Panc1 (cell line): ENCODE results near the gene NCOA3. TPM values are rescaled to one million over a fixed set of nuclear protein-coding genes. Genes with fewer than 3 reads are reported as not detected.

Source experiments
- ATAC-seq: fragments of 200-7000 bp; cut with Tn5 transposase; 2 replicates; pipeline ENCODE4 v1.9.1; 2020; ENCODE audit warnings: mild to moderate bottlenecking, moderate library complexity
- BruUV-seq: library from RNA; stranded (reverse); fragments of 400-500 nt; replicated peaks from 2 replicates; lab custom pipeline; 2021; lab: Mats Ljungman, UMichigan
- CTCF ChIA-PET: fragments of 300-600 bp; sonication (Branson Sonifier 250); formaldehyde crosslinking; loops from one replicate; lab custom pipeline; 2022; ENCODE audit warnings: antibody characterized with exemption; lab: Charles Lee
- POLR2A ChIA-PET: fragments of 300-600 bp; sonication (Branson Sonifier 250); formaldehyde crosslinking; loops from one replicate; lab custom pipeline; 2022; ENCODE audit warnings: antibody characterized with exemption; lab: Charles Lee
- DNase-seq: peaks from one replicate; pipeline ENCODE4 v3.0.0-alpha.2; 2010; ENCODE audit warnings: low read depth, low spot score
- H3K27ac ChIP-seq: 2 replicates; pipeline ENCODE4 v1.5.1; 2011; ENCODE audit warnings: mild to moderate bottlenecking, low read length, inconsistent platforms
- H3K27me3 ChIP-seq: fragments of 200-500 bp; sonication (Bioruptor generic); 2 replicates; pipeline ENCODE4 v1.6.0; 2014; ENCODE audit warnings: low read length, inconsistent platforms; ENCODE audit not compliant: control insufficient read depth, insufficient read depth
- H3K36me3 ChIP-seq: fragments of 200-500 bp; sonication (Bioruptor generic); 2 replicates; pipeline ENCODE4 v1.5.1; 2014; ENCODE audit warnings: inconsistent platforms, mild to moderate bottlenecking, low read length, moderate library complexity; ENCODE audit not compliant: control insufficient read depth, insufficient read depth
- H3K4me1 ChIP-seq: 2 replicates; pipeline ENCODE4 v1.5.1; 2011; ENCODE audit warnings: inconsistent platforms, mild to moderate bottlenecking, low read length, moderate library complexity; ENCODE audit not compliant: control insufficient read depth, insufficient read depth
- H3K4me3 ChIP-seq, 2 experiments: 2 replicates each; pipeline ENCODE4 v1.5.1; 2011 to 2012; ENCODE audit warnings: low read depth in 2 of 2, low read length in 2 of 2, mild to moderate bottlenecking in 2 of 2, inconsistent platforms in 1 of 2, moderate library complexity in 1 of 2
- H3K9me3 ChIP-seq: fragments of 200-500 bp; sonication (Bioruptor generic); 2 replicates; pipeline ENCODE4 v1.5.1; 2014; ENCODE audit warnings: low read depth, mild to moderate bottlenecking, inconsistent platforms, low read length, moderate library complexity; ENCODE audit not compliant: control insufficient read depth, insufficient read depth
- POLR2AphosphoS5 ChIP-seq: IDR thresholded peaks from 2 replicates; pipeline ENCODE4 v1.6.1; 2012; ENCODE audit warnings: mild to moderate bottlenecking, low read depth, low read length, moderate library complexity
- SIN3A ChIP-seq: IDR thresholded peaks from 2 replicates; pipeline ENCODE4 v1.6.1; 2012; ENCODE audit warnings: low read depth, mild to moderate bottlenecking, low read length, moderate library complexity, borderline replicate concordance; ENCODE audit not compliant: insufficient read depth
- TCF7L2 ChIP-seq: IDR thresholded peaks from 2 replicates; pipeline ENCODE4 v1.6.1; 2011; ENCODE audit warnings: mild to moderate bottlenecking, low read depth, low read length, inconsistent platforms
- in situ Hi-C: cut with HindIII; loops from 2 replicates; pipeline ENCODE4 v1.10.0; 2016; ENCODE audit warnings: low sequenced_read_pairs, low pct_unique_long_range_greater_than_20kb
- intact Hi-C: fragments of 100-400 bp; cut with micrococcal nuclease; formaldehyde crosslinking; loops from one replicate; pipeline ENCODE4 v1.10.0; 2022; ENCODE audit not compliant: unreplicated experiment
- total RNA-seq: library from RNA; stranded (reverse); gene quantifications from one replicate; pipeline ENCODE4 v1.2.1, GENCODE V29; 2021; ENCODE audit not compliant: unreplicated experiment
- TF ChIP-seq, protein P1 (sequence below): fragments of 450-650 bp; IDR thresholded peaks from 2 replicates; pipeline ENCODE4 v1.5.1; 2017; ENCODE audit warnings: mild to moderate bottlenecking
- TF ChIP-seq, protein P2 (sequence below), 2 experiments: IDR thresholded peaks; 2 replicates each; pipeline ENCODE4 v1.6.1; 2011 to 2012; ENCODE audit warnings: low read depth in 2 of 2, control low read depth in 1 of 2, low read length in 1 of 2, mild to moderate bottlenecking in 1 of 2, moderate library complexity in 1 of 2; ENCODE audit not compliant: insufficient read depth in 1 of 2

The NCOA3 gene
- total RNA-seq, 1 experiment from 2014 or later, result 47.7 TPM

DNA sequence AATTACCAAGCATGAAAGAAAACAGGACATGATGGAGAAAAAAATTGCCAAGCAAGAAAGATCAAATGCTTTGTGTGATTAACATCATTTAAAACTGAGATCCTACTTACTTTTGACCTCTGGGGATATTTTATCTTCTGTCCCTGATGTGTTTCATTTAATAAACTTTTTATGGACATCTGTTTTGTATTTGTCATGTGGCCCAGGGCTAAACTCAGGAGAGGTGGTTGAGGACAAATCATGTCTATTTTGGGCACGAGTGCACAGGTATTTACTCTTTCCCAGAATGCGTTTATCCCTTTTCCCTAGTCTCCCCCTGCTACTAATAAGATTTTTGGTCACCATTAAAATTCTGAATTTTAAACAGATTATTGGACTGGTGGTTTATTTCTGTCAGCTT is 128.2 kb downstream of the NCOA3 start:
- intact Hi-C loops (loop anchor here (10.0 kb wide), 3 partner anchors 125 to 425 kb away; partner anchors contain the start of gene NCOA3), in situ Hi-C loops (no loop called here)
- no peak overlapping the region for H3K4me3 ChIP-seq
- DNase-seq, result no peak
- ATAC-seq, result no peak
- H3K27me3 ChIP-seq, result no peaks in the 10 kb centered on the region
- TF ChIP-seq POLR2AphosphoS5 (no peak), TCF7L2 (no peak), SIN3A (no peak)
- TF ChIP-seq, protein P1, sequence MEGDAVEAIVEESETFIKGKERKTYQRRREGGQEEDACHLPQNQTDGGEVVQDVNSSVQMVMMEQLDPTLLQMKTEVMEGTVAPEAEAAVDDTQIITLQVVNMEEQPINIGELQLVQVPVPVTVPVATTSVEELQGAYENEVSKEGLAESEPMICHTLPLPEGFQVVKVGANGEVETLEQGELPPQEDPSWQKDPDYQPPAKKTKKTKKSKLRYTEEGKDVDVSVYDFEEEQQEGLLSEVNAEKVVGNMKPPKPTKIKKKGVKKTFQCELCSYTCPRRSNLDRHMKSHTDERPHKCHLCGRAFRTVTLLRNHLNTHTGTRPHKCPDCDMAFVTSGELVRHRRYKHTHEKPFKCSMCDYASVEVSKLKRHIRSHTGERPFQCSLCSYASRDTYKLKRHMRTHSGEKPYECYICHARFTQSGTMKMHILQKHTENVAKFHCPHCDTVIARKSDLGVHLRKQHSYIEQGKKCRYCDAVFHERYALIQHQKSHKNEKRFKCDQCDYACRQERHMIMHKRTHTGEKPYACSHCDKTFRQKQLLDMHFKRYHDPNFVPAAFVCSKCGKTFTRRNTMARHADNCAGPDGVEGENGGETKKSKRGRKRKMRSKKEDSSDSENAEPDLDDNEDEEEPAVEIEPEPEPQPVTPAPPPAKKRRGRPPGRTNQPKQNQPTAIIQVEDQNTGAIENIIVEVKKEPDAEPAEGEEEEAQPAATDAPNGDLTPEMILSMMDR, result no peak
- TF ChIP-seq, protein P2, sequence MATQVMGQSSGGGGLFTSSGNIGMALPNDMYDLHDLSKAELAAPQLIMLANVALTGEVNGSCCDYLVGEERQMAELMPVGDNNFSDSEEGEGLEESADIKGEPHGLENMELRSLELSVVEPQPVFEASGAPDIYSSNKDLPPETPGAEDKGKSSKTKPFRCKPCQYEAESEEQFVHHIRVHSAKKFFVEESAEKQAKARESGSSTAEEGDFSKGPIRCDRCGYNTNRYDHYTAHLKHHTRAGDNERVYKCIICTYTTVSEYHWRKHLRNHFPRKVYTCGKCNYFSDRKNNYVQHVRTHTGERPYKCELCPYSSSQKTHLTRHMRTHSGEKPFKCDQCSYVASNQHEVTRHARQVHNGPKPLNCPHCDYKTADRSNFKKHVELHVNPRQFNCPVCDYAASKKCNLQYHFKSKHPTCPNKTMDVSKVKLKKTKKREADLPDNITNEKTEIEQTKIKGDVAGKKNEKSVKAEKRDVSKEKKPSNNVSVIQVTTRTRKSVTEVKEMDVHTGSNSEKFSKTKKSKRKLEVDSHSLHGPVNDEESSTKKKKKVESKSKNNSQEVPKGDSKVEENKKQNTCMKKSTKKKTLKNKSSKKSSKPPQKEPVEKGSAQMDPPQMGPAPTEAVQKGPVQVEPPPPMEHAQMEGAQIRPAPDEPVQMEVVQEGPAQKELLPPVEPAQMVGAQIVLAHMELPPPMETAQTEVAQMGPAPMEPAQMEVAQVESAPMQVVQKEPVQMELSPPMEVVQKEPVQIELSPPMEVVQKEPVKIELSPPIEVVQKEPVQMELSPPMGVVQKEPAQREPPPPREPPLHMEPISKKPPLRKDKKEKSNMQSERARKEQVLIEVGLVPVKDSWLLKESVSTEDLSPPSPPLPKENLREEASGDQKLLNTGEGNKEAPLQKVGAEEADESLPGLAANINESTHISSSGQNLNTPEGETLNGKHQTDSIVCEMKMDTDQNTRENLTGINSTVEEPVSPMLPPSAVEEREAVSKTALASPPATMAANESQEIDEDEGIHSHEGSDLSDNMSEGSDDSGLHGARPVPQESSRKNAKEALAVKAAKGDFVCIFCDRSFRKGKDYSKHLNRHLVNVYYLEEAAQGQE (IDR thresholded peaks at IDR 0.05; ENCODE audit: insufficient read depth in 1 of 2, low read depth in 2 of 2, low read length in 1 of 2), result no peak
- no TSS peak for BruUV-seq
- peaks cover 8% of the 10 kb centered on the region for H3K36me3 ChIP-seq
- no peaks in the 10 kb centered on the region for H3K9me3 ChIP-seq
- POLR2A ChIA-PET, result no interaction called here
- no peaks in the 10 kb centered on the region for H3K4me1 ChIP-seq
- H3K27ac ChIP-seq, result no peak overlapping the region
- CTCF ChIA-PET, result no interaction called here

DNA sequence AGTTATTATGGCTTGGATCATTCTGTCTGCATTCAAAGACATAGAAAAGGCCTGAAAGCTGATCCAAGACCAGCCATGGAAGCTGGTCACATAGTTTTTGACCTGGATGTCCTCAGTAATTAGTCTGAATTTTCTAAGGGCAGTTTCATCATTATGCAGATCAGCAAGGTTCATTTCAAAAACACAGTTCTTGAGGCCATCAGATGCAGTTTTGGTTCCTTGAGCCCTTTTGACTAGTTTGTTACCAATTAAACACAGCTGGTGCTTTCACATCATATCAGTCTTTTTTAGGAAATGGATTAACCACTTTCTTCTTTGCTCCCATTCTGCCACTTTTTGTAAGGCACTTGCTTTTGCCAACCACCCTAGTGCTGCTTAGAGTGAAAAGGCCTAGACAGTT is 129.4 kb downstream of the NCOA3 start:
- Histone ChIP-seq H3K4me1 (no peaks in the 10 kb centered on the region), H3K27me3 (no peaks in the 10 kb centered on the region), H3K9me3 (no peaks in the 10 kb centered on the region), H3K27ac (no peak overlapping the region), H3K4me3 (no peak overlapping the region), H3K36me3 (peaks cover 8% of the 10 kb centered on the region)
- no peak for ATAC-seq
- ChIA-PET POLR2A (no interaction called here), CTCF (no interaction called here)
- no peak for DNase-seq
- intact Hi-C loops, result no loop called here
- BruUV-seq, result no TSS peak
- no peak for TF ChIP-seq TCF7L2
- TF ChIP-seq POLR2AphosphoS5, result no peak
- TF ChIP-seq, protein P2 (IDR thresholded peaks at IDR 0.05; ENCODE audit: insufficient read depth in 1 of 2, low read depth in 2 of 2, low read length in 1 of 2), result no peak
- in situ Hi-C loops, result no loop called here
